GM12801 (cell line): Measurements from ENCODE around the gene USH1C.

Source experiments
- CTCF ChIP-seq: IDR thresholded peaks from one replicate; pipeline ENCODE4 v1.5.1; 2011; ENCODE audit warnings: control low read depth; ENCODE audit not compliant: insufficient read length; ENCODE audit errors: extremely low read depth

Gene USH1C

DNA sequence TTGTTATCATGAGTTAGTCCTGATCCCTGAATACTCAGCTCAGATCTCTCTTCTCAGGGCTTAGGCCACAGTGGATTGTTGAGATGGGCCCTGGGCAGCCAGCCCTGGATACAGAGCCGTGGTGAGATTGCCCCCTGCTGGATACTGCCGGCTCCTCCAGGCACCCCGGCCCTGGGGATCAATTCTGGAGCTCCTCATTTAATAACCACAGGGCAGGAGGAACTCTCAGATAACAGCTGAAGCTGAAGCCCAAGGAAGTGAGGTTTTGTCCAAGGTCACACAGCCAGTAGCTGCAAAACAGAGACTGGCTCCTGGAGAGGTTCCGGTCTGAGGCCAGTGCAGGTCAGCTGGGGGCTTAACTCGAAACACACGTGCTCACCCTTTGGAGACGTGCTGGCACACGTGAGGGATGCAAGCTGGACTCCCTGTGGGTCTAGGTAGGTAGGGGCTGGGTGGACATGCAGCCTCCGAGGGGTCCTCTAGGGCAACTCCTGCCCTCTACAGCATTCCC is 16.0 kb downstream of the USH1C start:
- no peak for TF ChIP-seq CTCF

- TF ChIP-seq CTCF: no peak
These were observed 16.6 kb downstream of the USH1C start for GRCh38 chr11:17527628-17527995.

GRCh38 chr11:17526931-17527627 is 17.1 kb downstream of the USH1C start:
- no peak for TF ChIP-seq CTCF

- TF ChIP-seq CTCF: no peak
These were observed 17.9 kb downstream of the USH1C start for GRCh38 chr11:17526326-17526725.

- no peak for TF ChIP-seq CTCF
These were observed 18.6 kb downstream of the USH1C start for GRCh38 chr11:17525570-17525969.

DNA sequence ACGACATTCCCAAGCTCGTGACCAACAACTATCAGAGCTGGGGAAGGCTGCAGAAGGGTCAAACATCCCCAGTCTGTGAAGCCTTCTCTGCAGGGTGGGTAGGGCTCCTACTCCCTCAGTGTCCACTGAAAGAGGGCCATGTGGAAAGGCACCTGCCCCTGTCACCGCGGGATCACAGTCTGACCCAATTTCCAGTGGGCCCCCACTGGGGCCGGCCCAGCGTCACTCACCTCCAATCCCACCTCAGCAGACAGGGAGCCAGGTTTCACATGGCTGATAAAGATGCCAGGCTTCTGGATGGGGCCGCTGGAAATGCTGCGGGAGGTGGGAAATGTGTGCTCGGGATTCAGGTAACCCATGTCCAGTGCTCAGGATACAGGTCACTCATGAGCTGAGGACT is 20.0 kb downstream of the USH1C start:
- TF ChIP-seq CTCF: no peak

DNA sequence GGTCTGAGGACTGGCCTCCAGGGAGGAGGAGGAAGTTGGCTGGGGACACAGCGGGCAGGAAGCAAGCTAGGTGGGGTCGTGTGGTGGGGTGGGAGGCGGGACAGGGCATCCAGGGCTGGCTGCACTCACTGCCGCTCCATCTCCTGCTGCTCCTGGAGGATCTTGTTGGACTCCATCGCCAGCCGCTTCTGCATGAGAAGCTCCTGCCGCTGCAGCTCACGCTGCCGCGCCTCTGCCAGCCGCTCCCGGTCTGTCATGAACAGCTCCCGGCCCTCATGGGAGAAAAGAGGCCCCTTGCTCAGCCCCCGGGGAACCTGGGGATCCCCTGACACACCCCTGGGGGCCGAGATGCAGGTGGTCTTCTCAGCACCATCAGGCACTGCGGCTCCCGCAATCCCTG is 21.6 kb downstream of the USH1C start:
- no peak for TF ChIP-seq CTCF
